AG04450 (cell line): ENCODE measurements around the gene GPR17. TPM values are rescaled to one million over a fixed set of nuclear protein-coding genes. Genes with fewer than 3 reads are reported as not detected.

Experiments
- CTCF ChIA-PET: fragments of 300-600, 350-600 bp; formaldehyde crosslinking; extraction: SDS; loops from one replicate; lab custom pipeline; 2022; ENCODE audit warnings: antibody characterized with exemption, inconsistent platforms; lab: Charles Lee
- POLR2A ChIA-PET: fragments of 350-600 bp; formaldehyde crosslinking; extraction: SDS; loops from one replicate; lab custom pipeline; 2021; ENCODE audit warnings: antibody characterized with exemption, inconsistent platforms; lab: Yijun Ruan, JAX
- DNase-seq: peaks from one replicate; pipeline ENCODE4 v3.0.0-alpha.2; 2011; ENCODE audit warnings: low read depth, low spot score
- H3K27ac ChIP-seq: one replicate; pipeline ENCODE4 v1.5.1; 2012; ENCODE audit warnings: low read depth, low read length, control low read depth
- H3K27me3 ChIP-seq: one replicate; pipeline ENCODE4 v1.6.0; 2012; ENCODE audit warnings: low read length; ENCODE audit not compliant: control insufficient read depth, insufficient read depth
- H3K4me3 ChIP-seq: 2 replicates; pipeline ENCODE4 v1.5.1; 2011; ENCODE audit warnings: mild to moderate bottlenecking, low read depth, low read length, control low read depth
- H3K9me3 ChIP-seq: 2 replicates; pipeline ENCODE4 v1.5.1; 2012; ENCODE audit warnings: low read length; ENCODE audit not compliant: control insufficient read depth, insufficient read depth
- CTCF ChIP-seq: IDR thresholded peaks from 2 replicates; pipeline ENCODE4 v1.5.1; 2011; ENCODE audit warnings: low read depth, low read length, control low read depth, inconsistent platforms
- polyA plus RNA-seq: library from polyadenylated mRNA; depleted of rRNA; stranded (reverse); fragments of >200 nt; gene quantifications from 2 replicates; pipeline ENCODE4 v1.2.3, GENCODE V29; 2011

Gene GPR17
- polyA plus RNA-seq, 1 experiment = not detected

- ChIA-PET CTCF (interaction anchor here (1.1 to 1.6 kb wide), 3 partner anchors 25 to 194 kb away, joined by 3 to 7 read pairs (median 4); partner anchors contain the start of gene POLR2D), POLR2A (interaction anchor here (1.0 to 1.3 kb wide), 3 partner anchors 88 to 382 kb away, joined by 3 to 7 read pairs (median 3); partner anchors contain the start of genes ERCC3 and IWS1)
- TF ChIP-seq CTCF = no peak
- no peak within 1 kb of the TSS for H3K27ac ChIP-seq
- peak within 1 kb of the TSS; percentile 63 for H3K4me3 ChIP-seq
- H3K9me3 ChIP-seq = no peaks in the 10 kb centered on the region; the same call in 1 of the 2 replicates
- H3K27me3 ChIP-seq = peaks cover 17% of the 10 kb centered on the region
- no peak for DNase-seq
These were observed 29.6 kb downstream of the GPR17 start, which contains the start of gene LIMS2 for GRCh38 chr2:127675331-127676261. Gene LIMS2 (minus strand): TSS chr2:127675530. CDS start chr2:127675024, 506 bp downstream.

DNA sequence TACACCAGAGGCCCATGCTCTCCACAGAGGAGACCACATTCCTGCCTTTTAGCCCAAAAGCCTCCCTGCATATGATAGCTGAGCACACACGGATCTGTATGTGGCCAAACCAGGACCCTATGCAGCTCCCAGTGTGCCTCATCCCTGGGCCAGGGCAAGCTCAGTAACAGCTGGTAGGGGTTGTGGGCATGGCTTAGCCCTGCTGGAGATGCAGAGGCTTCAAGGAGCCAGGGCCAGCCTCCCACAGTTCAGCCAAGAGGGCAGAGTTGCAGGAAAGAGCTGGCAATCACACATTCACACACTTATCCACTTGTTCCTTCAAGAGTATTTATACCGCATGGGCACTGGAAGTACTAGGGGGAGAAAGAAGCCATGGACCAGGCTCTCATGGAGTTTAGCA, 31.0 kb downstream of the GPR17 start:
- Histone ChIP-seq H3K9me3 (no peaks in the 10 kb centered on the region; the same call in 1 of the 2 replicates), H3K27ac (no peak overlapping the region), H3K4me3 (no peak overlapping the region), H3K27me3 (peaks cover 17% of the 10 kb centered on the region)
- TF ChIP-seq CTCF = no peak
- ChIA-PET POLR2A (no interaction called here), CTCF (no interaction called here)
- DNase-seq = no peak

DNA sequence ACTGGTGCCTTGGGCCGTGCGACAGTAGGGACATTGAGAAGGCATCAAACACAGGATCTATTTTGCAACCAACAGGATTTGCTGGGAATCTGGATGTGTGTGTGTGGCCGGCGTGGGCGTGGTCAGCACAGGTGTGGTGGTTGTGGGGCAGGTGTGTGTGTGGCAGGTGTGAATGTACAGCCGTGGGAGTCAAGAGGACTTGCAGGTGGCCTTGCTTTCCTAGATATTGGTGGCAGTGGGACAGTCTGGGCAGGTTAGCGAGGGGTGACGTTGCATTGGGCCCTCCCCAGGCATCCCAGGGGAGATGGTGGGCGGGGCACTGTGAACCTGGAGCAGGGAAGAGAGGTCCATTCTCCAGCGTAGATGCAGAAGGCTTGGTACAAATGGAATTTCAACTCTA, 32.6 kb downstream of the GPR17 start:
- CTCF ChIA-PET = no interaction called here
- no peak for DNase-seq
- Histone ChIP-seq H3K9me3 (no peaks in the 10 kb centered on the region; the same call in 1 of the 2 replicates), H3K27ac (no peak overlapping the region), H3K4me3 (no peak overlapping the region), H3K27me3 (peaks cover 17% of the 10 kb centered on the region)
- POLR2A ChIA-PET = no interaction called here
- TF ChIP-seq CTCF = no peak

DNA sequence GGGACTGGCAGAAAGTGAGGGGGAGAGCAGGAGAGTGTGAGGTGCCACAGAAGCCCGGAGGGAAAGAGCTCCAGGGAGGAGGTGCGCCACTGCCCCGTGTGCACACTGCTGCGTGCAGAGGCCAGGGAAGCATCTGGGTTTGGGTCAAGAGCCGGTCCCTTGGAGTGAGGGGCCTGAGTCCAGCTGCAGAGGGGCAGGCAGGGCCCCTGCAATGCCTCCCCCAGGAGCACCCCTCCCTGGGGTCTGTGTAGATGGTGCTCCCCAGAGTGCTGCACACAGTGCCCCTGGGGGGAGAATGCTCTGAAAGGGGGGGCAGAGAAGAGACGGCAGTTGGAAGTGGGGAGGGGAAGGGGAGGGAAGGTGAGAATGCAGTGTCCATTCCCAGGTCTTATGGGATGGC, 33.0 kb downstream of the GPR17 start:
- Histone ChIP-seq H3K4me3 (no peak overlapping the region), H3K27ac (no peak overlapping the region), H3K9me3 (no peaks in the 10 kb centered on the region; the same call in 1 of the 2 replicates), H3K27me3 (peaks cover 17% of the 10 kb centered on the region)
- DNase-seq = no peak
- no peak for TF ChIP-seq CTCF
- CTCF ChIA-PET = no interaction called here
- POLR2A ChIA-PET = no interaction called here
